Mucosa of gallbladder (tissue), 1 donor: ENCODE measurements around the gene CH25H. TPM values are rescaled to one million over a fixed set of nuclear protein-coding genes. Genes with fewer than 3 reads are reported as not detected.

Experiments used
- DNase-seq: peaks from one replicate; pipeline ENCODE4 v3.0.0-alpha.2; 2020; ENCODE audit warnings: low spot score
- total RNA-seq: library from RNA; stranded (reverse); gene quantifications from one replicate; pipeline ENCODE4 v1.2.1, GENCODE V29; 2021
- donor health status: DM: no; HTN: no; CAD: no.

CH25H gene
- total RNA-seq, 1 donor from 2014 or later: 4.0 TPM

DNA sequence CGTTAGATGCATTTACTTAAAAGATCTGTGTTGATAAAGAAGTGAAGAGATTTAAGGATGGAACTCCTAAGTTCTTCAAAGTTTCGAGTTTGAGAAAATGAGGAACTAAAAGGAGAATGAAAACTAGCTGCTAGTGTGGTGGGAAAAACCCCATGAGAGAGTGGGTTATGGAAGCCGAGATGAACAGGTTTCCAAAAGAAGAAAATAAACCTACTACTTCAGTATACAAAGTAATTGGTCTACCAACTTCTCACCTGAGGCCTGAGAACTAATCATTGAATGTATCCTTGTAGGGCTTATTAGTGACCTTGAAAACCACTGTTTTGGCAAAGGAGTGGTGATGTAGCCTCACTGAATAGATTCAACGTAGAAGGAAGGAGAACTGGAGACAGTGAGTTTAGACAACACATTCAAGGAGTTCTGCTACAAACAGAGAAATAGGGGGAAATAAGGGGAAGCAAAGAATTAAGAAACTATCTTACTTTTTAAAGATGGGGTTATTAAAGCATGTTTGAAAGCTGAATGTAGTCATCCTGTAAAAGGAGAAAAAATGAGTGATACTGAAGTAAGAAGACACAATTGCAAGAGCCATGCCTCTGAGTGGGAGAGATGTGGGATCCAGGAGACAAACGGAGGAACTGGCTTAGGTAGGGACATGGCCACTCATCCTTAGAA is 50.8 kb downstream of the CH25H start:
- DNase-seq: no peak

Other genes with a start within 250 kb of the CH25H start
- 18.8 TPM for gene FAS, start 216.5 kb downstream of the CH25H start, total RNA-seq
- gene LIPA, start 44.5 kb upstream of the CH25H start, total RNA-seq: 62.0 TPM
- 11.8 TPM for gene IFIT2, start 94.7 kb upstream of the CH25H start, total RNA-seq
- 11.1 TPM for gene IFIT3, start 120.7 kb upstream of the CH25H start, total RNA-seq
- gene IFIT1B, start 170.7 kb upstream of the CH25H start, total RNA-seq: not detected
- gene IFIT1, start 185.3 kb upstream of the CH25H start, total RNA-seq: 14.4 TPM
- 14.7 TPM for gene IFIT5, start 207.3 kb upstream of the CH25H start, total RNA-seq